Astrocyte (in vitro differentiated cells and primary cell): ENCODE data around the gene WDSUB1.

Experiments used
- EZH2 ChIP-seq: IDR thresholded peaks from 2 replicates; pipeline ENCODE4 v1.6.1; 2012; ENCODE audit warnings: mild to moderate bottlenecking, low read length, inconsistent platforms; ENCODE audit not compliant: insufficient read depth
- TF ChIP-seq, protein P1 (sequence below): IDR thresholded peaks from 2 replicates; pipeline ENCODE4 v1.5.1; 2011; ENCODE audit warnings: low read depth, mild to moderate bottlenecking, inconsistent platforms, low read length, moderate library complexity; ENCODE audit not compliant: insufficient read depth

DNA sequence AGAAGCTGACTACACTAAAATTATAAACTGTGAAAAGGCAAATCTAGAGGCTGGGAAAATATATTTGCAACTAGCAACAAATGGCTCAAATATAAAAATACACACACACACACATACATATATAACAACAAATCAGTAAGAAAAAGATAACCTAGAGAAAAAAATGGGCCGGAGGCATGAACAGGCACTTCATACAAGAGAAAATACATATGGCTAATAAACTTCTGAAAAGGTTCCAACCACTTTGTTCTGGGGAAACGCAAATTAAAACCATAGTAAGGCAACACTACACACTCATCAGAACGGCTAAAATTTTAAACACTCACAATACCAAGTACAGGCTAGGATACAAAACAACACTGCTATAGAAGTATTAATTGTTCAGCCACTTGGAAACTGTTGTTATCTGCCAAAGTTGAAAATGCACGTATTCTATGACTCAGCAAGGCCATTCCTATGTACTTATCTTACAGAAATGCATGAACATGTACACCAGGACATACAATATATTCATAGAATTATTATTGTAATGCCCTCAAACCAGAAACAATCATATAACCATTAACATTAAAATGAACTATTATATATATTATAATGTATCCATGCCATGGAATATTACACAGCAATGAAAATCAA is 15.6 kb downstream of the WDSUB1 start:
- no peak for TF ChIP-seq EZH2
- TF ChIP-seq, protein P1, sequence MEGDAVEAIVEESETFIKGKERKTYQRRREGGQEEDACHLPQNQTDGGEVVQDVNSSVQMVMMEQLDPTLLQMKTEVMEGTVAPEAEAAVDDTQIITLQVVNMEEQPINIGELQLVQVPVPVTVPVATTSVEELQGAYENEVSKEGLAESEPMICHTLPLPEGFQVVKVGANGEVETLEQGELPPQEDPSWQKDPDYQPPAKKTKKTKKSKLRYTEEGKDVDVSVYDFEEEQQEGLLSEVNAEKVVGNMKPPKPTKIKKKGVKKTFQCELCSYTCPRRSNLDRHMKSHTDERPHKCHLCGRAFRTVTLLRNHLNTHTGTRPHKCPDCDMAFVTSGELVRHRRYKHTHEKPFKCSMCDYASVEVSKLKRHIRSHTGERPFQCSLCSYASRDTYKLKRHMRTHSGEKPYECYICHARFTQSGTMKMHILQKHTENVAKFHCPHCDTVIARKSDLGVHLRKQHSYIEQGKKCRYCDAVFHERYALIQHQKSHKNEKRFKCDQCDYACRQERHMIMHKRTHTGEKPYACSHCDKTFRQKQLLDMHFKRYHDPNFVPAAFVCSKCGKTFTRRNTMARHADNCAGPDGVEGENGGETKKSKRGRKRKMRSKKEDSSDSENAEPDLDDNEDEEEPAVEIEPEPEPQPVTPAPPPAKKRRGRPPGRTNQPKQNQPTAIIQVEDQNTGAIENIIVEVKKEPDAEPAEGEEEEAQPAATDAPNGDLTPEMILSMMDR, result no peak
